Heart left ventricle (tissue), 16 donors: ENCODE measurements around the gene PGAM2. TPM values are rescaled to one million over a fixed set of nuclear protein-coding genes. Genes with fewer than 3 reads are reported as not detected.
"Not testable (repeated sequence)": the region's sequence is repeated elsewhere in the genome, so short reads cannot be mapped to it uniquely, and the experiment has no call there.

ENCODE experiments used
- ATAC-seq, 4 donors: fragments of 200-7000 bp; cut with Tn5 transposase; one replicate each; pipeline ENCODE4 v1.9.1; 2020 to 2022; ENCODE audit warnings: moderate library complexity in 4 of 4, mild to moderate bottlenecking in 3 of 4, moderate number of reproducible peaks in 1 of 4
- DNase-seq, 5 donors: peaks; one replicate each; pipeline ENCODE4 v3.0.0-alpha.2; 2020
- H3K27ac ChIP-seq, 12 donors: fragments of 200-600 bp; sonication (generic) in 4 of 12; one replicate each; pipeline versions ENCODE4 v1.5.0 to v1.8.0; 2016 to 2022; ENCODE audit warnings: mild to moderate bottlenecking in 2 of 12
- H3K27me3 ChIP-seq, 9 donors: fragments of 200-600 bp; sonication (generic) in 2 of 9; one replicate each; pipeline versions ENCODE4 v1.5.1 to v1.8.0; 2016 to 2022; ENCODE audit warnings: mild to moderate bottlenecking in 3 of 9
- H3K36me3 ChIP-seq, 9 donors: fragments of 200-600 bp; sonication (generic) in 2 of 9; one replicate each; pipeline versions ENCODE4 v1.5.0 to v1.8.0; 2018 to 2022; ENCODE audit warnings: mild to moderate bottlenecking in 2 of 9
- H3K4me1 ChIP-seq, 12 donors: fragments of 200-600 bp; sonication (generic) in 4 of 12; one replicate each; pipeline versions ENCODE4 v1.5.0 to v1.8.0; 2016 to 2022; ENCODE audit warnings: mild to moderate bottlenecking in 3 of 12
- H3K4me3 ChIP-seq, 12 donors: fragments of 200-600 bp; sonication (generic) in 4 of 12; one replicate each; pipeline versions ENCODE4 v1.5.0 to v1.8.0; 2017 to 2022; ENCODE audit warnings: mild to moderate bottlenecking in 9 of 12, moderate library complexity in 4 of 12
- H3K9me3 ChIP-seq, 12 donors: fragments of 200-600 bp; sonication (generic) in 4 of 12; one replicate each; pipeline versions ENCODE4 v1.5.0 to v1.8.0; 2016 to 2022; ENCODE audit warnings: mild to moderate bottlenecking in 1 of 12
- POLR2A ChIP-seq, 2 donors: fragments of 450-650 bp; IDR thresholded peaks; one replicate each; pipeline ENCODE4 v1.6.1; 2017; ENCODE audit warnings: antibody characterized with exemption in 2 of 2, mild to moderate bottlenecking in 2 of 2, moderate library complexity in 2 of 2
- WGBS, 4 donors: extraction: QIAGEN DNeasy Blood & Tissue Kit in 2 of 4; methylation state at CpG; one replicate each; pipeline versions ENCODE4 v1.1.5 to v1.1.7; 2013 to 2018; 5-methylcytosine and 5-hydroxymethylcytosine counted together
- intact Hi-C, 10 donors: fragments of 100-400 bp; cut with DNase I; formaldehyde crosslinking; loops; one replicate each; pipeline versions ENCODE4 v1.11.1 to v1.14.2; 2022
- polyA plus RNA-seq, 2 donors: library from polyadenylated mRNA; stranded (reverse); fragments of 200-250 nt; gene quantifications; one replicate each; pipeline ENCODE4 v1.2.3, GENCODE V29; 2013
- total RNA-seq, 9 donors: library from RNA; depleted of rRNA in 2 of 9; stranded (reverse); fragments of >200 nt in 2 of 9; fragmentation: NEBNext Ultra II Directional in 3 of 9; extraction: Animal tissue kit (Norgen Biotek cat#: 25700) in 3 of 9; gene quantifications; one replicate each; pipeline versions ENCODE4 v1.1.0 to v1.2.4, GENCODE V29; 2016 to 2023
- donor health status: ischemic (EF 13 %, LVEDD 7.1; RV severe dilation, severe dysfunction).
- donor health status: healthy with polysubstance abuse.
- donor health status: DM: no; HTN: yes; CAD: no.
- donor health status: DM: no; HTN: no; CAD: no.
- donor health status: ischemic (EF 25% LVEDD 6.9; RV normal size, moderate dysfunction).
- donor health status: ischemic (EF 25% LVEDD 5.7; RV mildly dilated, moderate dysfunction).
- donor health status: healthy.
- donor health status: DM: yes; HTN: yes; CAD: no.
- donor health status: ischemic (EF 35%, LVEDD 5.7; RV mildly dilated, moderate dysfunction).
- donor health status: nonischemic (EF 11% LVEDD 7.7; RV severe dilation, severe dysfunction).
- donor health status: DM: yes; HTN: yes; CAD: no.
- donor health status: PGD.
- donor health status: ischemic (EF 29% LVEDD 5.4; RV normal size, mild dysfunction).
- donor health status: nonischemic (EF 23%, LVEDD 6.1; RV moderate dilation, normal function).

Gene PGAM2
- total and polyA plus RNA-seq, 11 donors: 242 to 2,064 (median 555) TPM

DNA sequence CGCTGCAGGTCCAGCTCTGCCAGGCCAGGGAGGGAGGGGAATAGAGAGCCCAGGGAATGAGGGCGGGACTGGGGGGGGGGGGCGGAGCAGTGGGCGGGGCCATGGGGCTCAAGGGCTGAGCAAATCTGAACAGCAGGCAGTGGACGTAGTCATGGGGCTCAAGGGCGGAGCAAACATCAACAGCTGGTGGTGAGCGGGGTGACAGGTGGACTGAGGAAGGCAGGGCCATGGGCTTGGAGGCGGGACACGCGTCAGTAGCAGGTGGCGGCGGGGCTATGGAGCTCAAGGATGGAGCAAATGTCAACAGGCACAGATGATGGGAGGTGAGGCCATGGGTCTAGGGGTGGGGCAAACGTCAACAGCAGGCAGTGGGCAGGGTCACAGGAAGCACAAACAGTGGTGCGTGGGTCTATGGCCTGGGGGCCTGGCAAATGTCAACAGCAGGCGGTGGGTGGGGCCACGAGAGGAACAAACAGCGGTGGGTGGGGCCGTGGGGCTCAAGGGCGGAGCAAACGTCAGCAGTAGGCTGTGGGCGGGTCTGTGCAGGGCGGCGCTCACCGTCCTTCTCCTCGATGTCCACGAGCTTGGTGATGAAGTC is 26.3 kb downstream of the PGAM2 start:
- WGBS, 4 donors: 2 to 9% (median 6%) methylated on average over 10 to 20 of the region's 26 CpGs
- DNase-seq (peak; percentile 92 to 97 (median 96)), ATAC-seq (peak; percentile 94 to 96 (median 95))
- peak overlapping the region in 10 of 12 donors; percentile 27 to 52 (median 39) for H3K4me3 ChIP-seq
- peak in 1 of 2 donors; percentile 18 for TF ChIP-seq POLR2A (IDR thresholded peaks at IDR 0.05)
- H3K36me3 ChIP-seq, H3K27me3 ChIP-seq, H3K9me3 ChIP-seq, intact Hi-C loops: not testable (repeated sequence)
- H3K27ac ChIP-seq: peak overlapping the region in 9 of 12 donors; percentile 34 to 83 (median 59)
- peaks cover 0 to 16% (median 7%) of the 10 kb centered on the region in 12 donors for H3K4me1 ChIP-seq

GRCh38 chr7:44038553-44038952 is 26.8 kb downstream of the PGAM2 start:
- H3K4me1 ChIP-seq: peaks cover 0 to 11% (median 2%) of the 10 kb centered on the region in 12 donors
- 58 to 80% (median 63%) methylated on average over 2 to 6 of the region's 12 CpGs; no CpG with 5 or more reads in 1 of the 4 donors for WGBS, 4 donors
- H3K4me3 ChIP-seq, H3K36me3 ChIP-seq, H3K27me3 ChIP-seq, ATAC-seq, H3K27ac ChIP-seq, intact Hi-C loops, H3K9me3 ChIP-seq, DNase-seq: not testable (repeated sequence)

DNA sequence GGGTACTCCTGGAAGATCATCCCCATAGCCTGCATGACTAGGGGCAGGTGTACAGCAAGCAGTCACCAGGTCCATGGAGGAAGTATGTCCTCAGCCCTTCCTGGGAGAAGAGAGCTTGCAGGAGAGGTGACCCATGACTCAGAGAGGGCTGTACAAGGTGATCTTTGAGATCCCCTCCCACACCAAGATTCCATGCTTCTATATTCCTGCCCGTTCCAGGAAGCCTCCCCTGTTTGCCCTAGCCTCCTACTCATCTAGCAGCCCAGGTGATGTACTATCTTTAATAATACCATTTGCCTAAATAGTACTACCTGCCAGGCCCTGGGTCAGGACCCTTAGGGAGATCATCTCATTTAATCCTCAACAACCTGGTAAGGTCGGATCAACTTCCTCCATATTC is 27.4 kb downstream of the PGAM2 start:
- ATAC-seq, H3K9me3 ChIP-seq, H3K36me3 ChIP-seq, H3K27ac ChIP-seq, H3K4me1 ChIP-seq, intact Hi-C loops, DNase-seq, H3K27me3 ChIP-seq, H3K4me3 ChIP-seq: not testable (repeated sequence)
- 62 to 86% (median 78%) methylated on average over 2 of the region's 2 CpGs for WGBS, 4 donors

- H3K36me3 ChIP-seq, H3K4me3 ChIP-seq, H3K9me3 ChIP-seq, H3K27ac ChIP-seq, DNase-seq, H3K4me1 ChIP-seq, intact Hi-C loops, H3K27me3 ChIP-seq, ATAC-seq: not testable (repeated sequence)
- WGBS, 4 donors: 60 to 78% (median 67%) methylated on average over 8 to 10 of the region's 10 CpGs
These were observed 29.0 kb downstream of the PGAM2 start for GRCh38 chr7:44036364-44036763.

GRCh38 chr7:44033971-44034844 is 31.2 kb downstream of the PGAM2 start:
- H3K27me3 ChIP-seq, intact Hi-C loops, H3K4me1 ChIP-seq, ATAC-seq, H3K4me3 ChIP-seq, H3K27ac ChIP-seq, DNase-seq, H3K9me3 ChIP-seq, H3K36me3 ChIP-seq: not testable (repeated sequence)
- 88 to 92% (median 91%) methylated on average over 11 to 18 of the region's 18 CpGs for WGBS, 4 donors

DNA sequence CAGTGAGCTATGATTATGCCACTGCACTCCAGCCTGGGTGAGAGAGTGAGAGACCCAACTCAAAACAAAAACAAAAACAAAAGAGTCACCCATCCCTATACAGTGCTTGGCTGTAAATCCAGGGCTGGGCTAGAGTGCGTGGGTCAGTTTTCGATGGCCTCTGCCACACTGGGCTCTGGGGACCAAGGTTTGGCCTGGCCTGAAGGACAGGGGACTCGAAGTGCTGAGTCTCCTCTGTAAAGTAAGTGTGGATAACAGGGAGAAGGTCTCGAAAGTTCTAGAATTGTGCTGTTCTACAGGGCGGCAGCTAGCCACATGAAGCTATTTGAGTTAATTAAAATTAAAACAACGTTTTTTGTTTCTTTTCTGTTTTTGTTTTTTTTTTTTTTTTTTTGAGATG is 33.3 kb downstream of the PGAM2 start:
- H3K4me1 ChIP-seq, intact Hi-C loops, H3K27ac ChIP-seq, H3K27me3 ChIP-seq, ATAC-seq, H3K9me3 ChIP-seq, H3K4me3 ChIP-seq, H3K36me3 ChIP-seq: not testable (repeated sequence)
- DNase-seq: peak in 1 of 5 donors; percentile 42
- 82 to 91% (median 86%) methylated on average over 6 of the region's 6 CpGs for WGBS, 4 donors

GRCh38 chr7:44031319-44031718 is 34.0 kb downstream of the PGAM2 start:
- H3K4me3 ChIP-seq, intact Hi-C loops, H3K9me3 ChIP-seq, H3K27me3 ChIP-seq, ATAC-seq, H3K27ac ChIP-seq, H3K4me1 ChIP-seq, H3K36me3 ChIP-seq: not testable (repeated sequence)
- DNase-seq: peak in 1 of 5 donors; percentile 18
- WGBS, 4 donors: 89 to 91% (median 90%) methylated on average over 11 to 12 of the region's 13 CpGs

DNA sequence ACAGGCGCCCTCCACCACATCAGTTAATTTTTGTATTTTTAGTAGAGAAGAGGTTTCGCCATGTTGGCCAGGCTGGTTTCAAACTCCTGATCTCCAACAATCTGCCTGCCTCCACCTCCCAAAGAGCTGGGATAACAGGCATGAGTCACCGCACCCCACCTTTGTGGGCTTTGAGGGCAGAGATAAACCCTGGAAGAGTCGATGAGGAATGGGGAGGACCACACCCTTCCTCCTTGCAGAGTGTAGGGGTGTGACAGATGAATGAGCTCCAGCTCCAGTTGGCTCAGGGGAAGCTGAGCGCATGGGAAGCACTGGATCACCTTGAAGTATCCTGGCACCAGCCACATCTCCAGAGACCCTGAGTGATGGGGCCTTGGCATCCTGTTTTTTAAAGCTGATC is 35.3 kb downstream of the PGAM2 start:
- H3K27ac ChIP-seq, H3K4me1 ChIP-seq, H3K4me3 ChIP-seq, H3K9me3 ChIP-seq, H3K36me3 ChIP-seq, DNase-seq, H3K27me3 ChIP-seq, intact Hi-C loops: not testable (repeated sequence)
- 82 to 85% methylated on average over 4 of the region's 5 CpGs; no CpG with 5 or more reads in 2 of the 4 donors for WGBS, 4 donors
- ATAC-seq: peak in 1 of 4 donors; percentile 6

DNA sequence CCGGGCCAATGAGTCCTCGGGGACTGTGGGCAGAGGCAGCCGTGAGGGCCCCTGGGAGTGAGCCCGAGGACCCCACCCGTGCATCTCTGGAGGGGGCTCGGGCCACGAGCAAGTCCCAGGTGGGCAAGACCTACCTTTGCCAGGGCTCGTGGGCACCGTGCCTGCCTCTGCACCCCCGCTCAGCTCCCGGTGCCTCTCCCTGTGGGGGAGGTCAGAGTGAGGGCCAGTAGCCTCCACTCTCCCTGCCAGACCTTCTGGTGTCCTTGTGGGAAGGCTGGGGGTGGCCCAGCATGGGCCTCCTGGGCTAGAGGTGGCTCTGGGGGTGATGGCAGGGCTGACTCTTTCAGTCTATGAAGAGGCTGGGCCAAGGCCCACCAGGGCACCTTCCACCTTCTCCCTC is 35.9 kb downstream of the PGAM2 start:
- not testable (repeated sequence) for H3K27me3 ChIP-seq, H3K27ac ChIP-seq, H3K9me3 ChIP-seq, ATAC-seq, H3K36me3 ChIP-seq, H3K4me1 ChIP-seq, H3K4me3 ChIP-seq, DNase-seq
- intact Hi-C loops: loop anchor here in 3 of 10 donors (10.0 kb wide), 1 partner anchor 165 kb away; no protein-coding TSS in a partner anchor
- WGBS, 4 donors: 79 to 93% methylated on average over 4 to 6 of the region's 11 CpGs; no CpG with 5 or more reads in 2 of the 4 donors

- intact Hi-C loops: loop anchor here in 4 of 10 donors (5.0 to 10.0 kb wide), 2 partner anchors 169 to 172 kb away; no protein-coding TSS in a partner anchor
These were observed 42.4 kb downstream of the PGAM2 start for GRCh38 chr7:44022796-44023467.

More at GRCh38 chr7:44022796-44023467, 42.4 kb downstream of the PGAM2 start:
- not testable (repeated sequence) for H3K27ac ChIP-seq, H3K4me3 ChIP-seq, H3K36me3 ChIP-seq, H3K9me3 ChIP-seq, H3K27me3 ChIP-seq, ATAC-seq, DNase-seq
- 76 to 81% (median 79%) methylated on average over 5 to 6 of the region's 6 CpGs for WGBS, 4 donors
- peaks cover 0 to 14% (median 7%) of the 10 kb centered on the region in 12 donors for H3K4me1 ChIP-seq
